ENCODE results near the gene KLHL18. TPM values are rescaled to one million over a fixed set of nuclear protein-coding genes. Genes with fewer than 3 reads are reported as not detected.
A peak's percentile ranks its signal among the peaks of the same experiment; 100 is the strongest.

Gene KLHL18
- total and polyA plus RNA-seq, 7 donors, result 44.2 to 170 (median 68.7) TPM

DNA sequence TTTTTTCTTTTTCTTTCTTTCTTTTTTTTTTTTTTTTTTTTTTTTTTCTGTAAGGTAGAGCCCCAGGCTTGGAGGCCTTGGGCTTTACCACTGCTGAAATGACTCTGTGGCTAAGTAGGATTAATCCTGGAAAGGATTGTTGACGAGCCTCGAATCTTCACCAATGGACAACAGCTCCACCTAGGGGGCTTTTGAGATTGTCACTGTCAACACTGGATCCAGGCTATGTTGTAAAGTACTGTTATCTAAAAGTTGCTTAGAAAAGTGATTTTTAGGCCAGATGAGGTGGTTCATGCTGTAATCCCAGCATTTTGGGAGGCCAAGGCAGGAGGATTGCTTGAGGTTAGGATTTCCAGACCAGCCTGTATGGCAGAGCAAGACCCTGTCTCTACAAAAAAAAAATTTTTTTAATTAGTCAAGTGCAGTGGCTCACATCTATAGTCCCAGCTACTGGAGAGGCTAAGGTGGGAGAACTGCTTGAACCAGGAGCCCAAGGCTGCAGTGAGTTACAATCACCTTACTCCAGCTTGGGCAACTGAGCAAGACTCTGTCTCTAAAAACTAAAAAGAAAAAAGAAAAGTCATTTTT is 41.6 kb downstream of the KLHL18 start:
- WGBS, 3 donors, result 0 to 3% (median 2%) methylated on average over 2 of the region's 2 CpGs
- Histone ChIP-seq H3K36me3 (ENCODE audit: insufficient read depth in 1 of 2, low read depth in 1 of 2) (peaks cover 3 to 82% of the 10 kb centered on the region in 2 donors), H3K4me3 (no peak overlapping the region), H3K4me1 (no peaks in the 10 kb centered on the region), H3K9me3 (no peaks in the 10 kb centered on the region), H3K27ac (no peak overlapping the region), H3K27me3 (ENCODE audit: insufficient read depth in 3 of 3, low read length in 2 of 3) (no peaks in the 10 kb centered on the region)
- intact Hi-C loops (cut with DNase I), result loop anchor here (2.0 to 10.0 kb wide), 5 partner anchors 42 to 620 kb away; partner anchors contain the start of genes TMIE (in 2 of the 2), KIF9 (in 1 of the 2), KLHL18 (in 1 of the 2) and SETD2 (in 1 of the 2)
- peak in 1 of 2 donors; percentile 23 for DNase-seq
- peak; percentile 72 for TF ChIP-seq CTCF (IDR thresholded peaks at IDR 0.05)
- ATAC-seq, result peak; percentile 94 to 98 (median 97)

DNA sequence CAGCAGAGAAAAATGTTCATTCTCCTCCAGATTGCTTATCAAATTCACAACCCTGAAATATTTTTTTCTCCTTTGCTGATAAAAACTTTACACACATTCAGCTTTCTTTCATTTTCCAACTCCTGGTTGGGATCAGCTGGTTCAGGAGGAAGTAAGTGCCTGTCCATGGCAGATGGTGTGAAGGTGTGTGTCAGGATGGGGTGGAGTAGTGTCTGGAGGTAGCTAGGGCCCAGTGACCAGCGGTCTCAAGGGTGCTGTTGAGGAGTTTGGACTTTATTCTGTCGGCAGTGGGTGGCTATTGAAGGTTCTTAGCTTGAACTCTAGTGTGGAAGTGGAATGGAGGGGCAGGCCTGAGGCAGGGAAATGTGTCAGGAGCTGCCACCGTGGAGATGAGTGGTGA is 51.2 kb downstream of the KLHL18 start:
- no peaks in the 10 kb centered on the region for H3K9me3 ChIP-seq
- H3K36me3 ChIP-seq (ENCODE audit: insufficient read depth in 1 of 2, low read depth in 1 of 2), result peaks cover 3 to 94% of the 10 kb centered on the region in 2 donors
- WGBS, 3 donors, result 78 to 84% (median 81%) methylated on average over 3 of the region's 3 CpGs
- no peaks in the 10 kb centered on the region for H3K4me1 ChIP-seq
- intact Hi-C loops (cut with DNase I), result no loop called here
- H3K27ac ChIP-seq, result no peak overlapping the region
- TF ChIP-seq CTCF (IDR thresholded peaks at IDR 0.05), result no peak
- no peak overlapping the region for H3K4me3 ChIP-seq
- no peak for ATAC-seq
- no peaks in the 10 kb centered on the region for H3K27me3 ChIP-seq (ENCODE audit: insufficient read depth in 3 of 3, low read length in 2 of 3)
- DNase-seq, result no peak

DNA sequence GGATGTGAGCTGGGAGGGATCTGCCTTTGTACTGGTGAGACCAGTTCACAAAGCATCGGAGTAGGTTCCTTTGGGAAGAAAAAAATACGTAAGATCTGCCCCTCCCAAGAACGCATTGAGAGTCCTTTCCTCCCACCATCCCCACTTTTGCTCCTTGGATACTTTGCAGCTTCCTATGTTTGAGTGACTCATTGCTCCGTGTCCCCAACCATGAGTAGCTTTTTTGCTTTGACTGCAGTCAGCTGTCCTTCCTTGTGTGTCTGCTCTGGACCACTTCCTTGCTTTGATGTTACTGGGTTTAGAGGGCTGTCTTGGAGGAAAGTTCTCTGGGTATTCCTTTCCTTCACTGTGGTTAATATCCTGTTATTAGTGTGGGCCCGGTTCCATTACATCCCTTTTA is 54.9 kb downstream of the KLHL18 start:
- intact Hi-C loops (cut with DNase I), result no loop called here
- no peaks in the 10 kb centered on the region for H3K27me3 ChIP-seq (ENCODE audit: insufficient read depth in 3 of 3, low read length in 2 of 3)

GRCh38 chr3:47339951-47340350 is 57.2 kb downstream of the KLHL18 start:
- no peak for TF ChIP-seq CTCF (IDR thresholded peaks at IDR 0.05)
- 84 to 96% (median 86%) methylated on average over 2 of the region's 2 CpGs for WGBS, 3 donors
- H3K9me3 ChIP-seq, result no peaks in the 10 kb centered on the region
- DNase-seq (no peak), ATAC-seq (no peak)
- H3K4me3 ChIP-seq, result no peak overlapping the region
- no peak overlapping the region for H3K27ac ChIP-seq
- no peaks in the 10 kb centered on the region for H3K27me3 ChIP-seq (ENCODE audit: insufficient read depth in 3 of 3, low read length in 2 of 3)
- intact Hi-C loops (cut with DNase I), result no loop called here
- H3K36me3 ChIP-seq (ENCODE audit: insufficient read depth in 1 of 2, low read depth in 1 of 2), result peaks cover 10 to 97% of the 10 kb centered on the region in 2 donors
- no peaks in the 10 kb centered on the region for H3K4me1 ChIP-seq

More for the DNA sequence above, 54.9 kb downstream of the KLHL18 start:
- DNase-seq, result no peak
- no peak for ATAC-seq
- Histone ChIP-seq H3K9me3 (no peaks in the 10 kb centered on the region), H3K36me3 (ENCODE audit: insufficient read depth in 1 of 2, low read depth in 1 of 2) (peaks cover 3 to 97% of the 10 kb centered on the region in 2 donors), H3K4me1 (no peaks in the 10 kb centered on the region), H3K4me3 (no peak overlapping the region), H3K27ac (no peak overlapping the region)
- WGBS, 3 donors, result 85 to 90% (median 88%) methylated on average over 5 of the region's 5 CpGs
- no peak for TF ChIP-seq CTCF (IDR thresholded peaks at IDR 0.05)

- no peak for TF ChIP-seq CTCF (IDR thresholded peaks at IDR 0.05)
- H3K36me3 ChIP-seq (ENCODE audit: insufficient read depth in 1 of 2, low read depth in 1 of 2), result peaks cover 10 to 98% of the 10 kb centered on the region in 2 donors
- intact Hi-C loops (cut with DNase I), result no loop called here
- H3K27ac ChIP-seq, result no peak overlapping the region
- WGBS, 3 donors, result 86 to 91% (median 88%) methylated on average over 2 of the region's 2 CpGs
- no peaks in the 10 kb centered on the region for H3K4me1 ChIP-seq
- ATAC-seq (no peak), DNase-seq (no peak)
- no peaks in the 10 kb centered on the region for H3K27me3 ChIP-seq (ENCODE audit: insufficient read depth in 3 of 3, low read length in 2 of 3)
- no peaks in the 10 kb centered on the region for H3K9me3 ChIP-seq
- H3K4me3 ChIP-seq, result no peak overlapping the region
Measured at GRCh38 chr3:47340866-47341265, 58.1 kb downstream of the KLHL18 start.

Measured in psoas muscle (tissue), 8 donors.